GM19463 (cell line): ENCODE measurements around the gene ABCF2.

Experiments
- ATAC-seq: cut with Tn5 transposase; IDR thresholded peaks from one replicate; pipeline ENCODE4 v1.9.1; 2021; ENCODE audit warnings: mild to moderate bottlenecking, moderate library complexity; ENCODE audit not compliant: unreplicated experiment

ABCF2 gene

GRCh38 chr7:151226560-151226874 lies 488 bp downstream of the ABCF2 start:
- no peak for ATAC-seq

- ATAC-seq = no peak
Observed at GRCh38 chr7:151225948-151226510, 976 bp downstream of the ABCF2 start.

GRCh38 chr7:151223728-151224127 lies 3.3 kb downstream of the ABCF2 start:
- no peak for ATAC-seq

GRCh38 chr7:151218170-151218569 lies 8.8 kb downstream of the ABCF2 start:
- no peak for ATAC-seq

GRCh38 chr7:151215396-151215795 lies 11.6 kb downstream of the ABCF2 start:
- ATAC-seq = no peak

GRCh38 chr7:151213826-151214225 lies 13.2 kb downstream of the ABCF2 start:
- ATAC-seq = no peak

GRCh38 chr7:151212626-151213025 lies 14.4 kb downstream of the ABCF2 start:
- ATAC-seq = no peak

- ATAC-seq = no peak
Observed at GRCh38 chr7:151211155-151211772, 15.7 kb downstream of the ABCF2 start.

- no peak for ATAC-seq
Observed at GRCh38 chr7:151210087-151210854, 16.7 kb downstream of the ABCF2 start, which contains the start of gene H2BK1. Gene H2BK1 (minus strand): TSS chr7:151210488. CDS start chr7:151210318, 170 bp downstream.

- no peak for ATAC-seq
Observed at GRCh38 chr7:151209588-151209987, 17.4 kb downstream of the ABCF2 start.

GRCh38 chr7:151208253-151208862 lies 18.6 kb downstream of the ABCF2 start:
- no peak for ATAC-seq

GRCh38 chr7:151207804-151208203 lies 19.2 kb downstream of the ABCF2 start:
- ATAC-seq = no peak

GRCh38 chr7:151207315-151207714 lies 19.7 kb downstream of the ABCF2 start:
- ATAC-seq = no peak

GRCh38 chr7:151206914-151207313 lies 20.1 kb downstream of the ABCF2 start:
- ATAC-seq = no peak

- ATAC-seq = no peak
Observed at GRCh38 chr7:151205730-151206129, 21.3 kb downstream of the ABCF2 start.

GRCh38 chr7:151204383-151205032 lies 22.5 kb downstream of the ABCF2 start:
- no peak for ATAC-seq

GRCh38 chr7:151202836-151203235 lies 24.2 kb downstream of the ABCF2 start:
- no peak for ATAC-seq

- ATAC-seq = no peak
Observed at GRCh38 chr7:151201751-151202150, 25.3 kb downstream of the ABCF2 start.

- no peak for ATAC-seq
Observed at GRCh38 chr7:151201344-151201743, 25.7 kb downstream of the ABCF2 start.

- no peak for ATAC-seq
Observed at GRCh38 chr7:151198945-151199848, 27.8 kb downstream of the ABCF2 start.
